ENCODE results near the gene NKAIN2.

The NKAIN2 gene

DNA sequence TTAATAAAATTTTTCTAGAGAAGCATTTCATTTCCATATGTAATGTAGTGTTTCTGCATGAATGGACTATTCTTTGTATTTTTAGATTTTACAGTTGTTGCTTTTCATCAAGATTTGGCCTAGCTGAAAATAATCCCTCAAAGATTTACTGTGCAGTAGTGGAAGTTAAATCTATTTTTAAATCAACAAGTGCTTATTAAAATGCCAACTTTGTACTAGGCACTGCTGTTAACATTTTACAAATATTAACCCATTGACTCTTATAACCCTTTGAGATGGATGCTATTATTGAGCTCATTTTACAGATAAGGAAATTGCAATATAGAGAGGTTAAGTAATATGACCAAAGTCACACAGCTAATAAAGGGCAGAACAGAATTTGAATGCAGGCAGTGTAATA lies 274.5 kb downstream of the NKAIN2 start:
- POLR2A ChIA-PET, result no interaction called here
- TF ChIP-seq SCRT1 (tag by site-specific recombination; IDR thresholded peaks at IDR 0.05; ENCODE audit: borderline replicate concordance), result no peak
- TF ChIP-seq, protein P1, sequence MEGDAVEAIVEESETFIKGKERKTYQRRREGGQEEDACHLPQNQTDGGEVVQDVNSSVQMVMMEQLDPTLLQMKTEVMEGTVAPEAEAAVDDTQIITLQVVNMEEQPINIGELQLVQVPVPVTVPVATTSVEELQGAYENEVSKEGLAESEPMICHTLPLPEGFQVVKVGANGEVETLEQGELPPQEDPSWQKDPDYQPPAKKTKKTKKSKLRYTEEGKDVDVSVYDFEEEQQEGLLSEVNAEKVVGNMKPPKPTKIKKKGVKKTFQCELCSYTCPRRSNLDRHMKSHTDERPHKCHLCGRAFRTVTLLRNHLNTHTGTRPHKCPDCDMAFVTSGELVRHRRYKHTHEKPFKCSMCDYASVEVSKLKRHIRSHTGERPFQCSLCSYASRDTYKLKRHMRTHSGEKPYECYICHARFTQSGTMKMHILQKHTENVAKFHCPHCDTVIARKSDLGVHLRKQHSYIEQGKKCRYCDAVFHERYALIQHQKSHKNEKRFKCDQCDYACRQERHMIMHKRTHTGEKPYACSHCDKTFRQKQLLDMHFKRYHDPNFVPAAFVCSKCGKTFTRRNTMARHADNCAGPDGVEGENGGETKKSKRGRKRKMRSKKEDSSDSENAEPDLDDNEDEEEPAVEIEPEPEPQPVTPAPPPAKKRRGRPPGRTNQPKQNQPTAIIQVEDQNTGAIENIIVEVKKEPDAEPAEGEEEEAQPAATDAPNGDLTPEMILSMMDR (tag by site-specific recombination; IDR thresholded peaks at IDR 0.05), result no peak
- TF ChIP-seq SCRT2 (tag by site-specific recombination; IDR thresholded peaks at IDR 0.05), result peak; percentile 79
- no peak for TF ChIP-seq ZNF184 (tag by site-specific recombination; IDR thresholded peaks at IDR 0.05)
- TF ChIP-seq, protein P2, sequence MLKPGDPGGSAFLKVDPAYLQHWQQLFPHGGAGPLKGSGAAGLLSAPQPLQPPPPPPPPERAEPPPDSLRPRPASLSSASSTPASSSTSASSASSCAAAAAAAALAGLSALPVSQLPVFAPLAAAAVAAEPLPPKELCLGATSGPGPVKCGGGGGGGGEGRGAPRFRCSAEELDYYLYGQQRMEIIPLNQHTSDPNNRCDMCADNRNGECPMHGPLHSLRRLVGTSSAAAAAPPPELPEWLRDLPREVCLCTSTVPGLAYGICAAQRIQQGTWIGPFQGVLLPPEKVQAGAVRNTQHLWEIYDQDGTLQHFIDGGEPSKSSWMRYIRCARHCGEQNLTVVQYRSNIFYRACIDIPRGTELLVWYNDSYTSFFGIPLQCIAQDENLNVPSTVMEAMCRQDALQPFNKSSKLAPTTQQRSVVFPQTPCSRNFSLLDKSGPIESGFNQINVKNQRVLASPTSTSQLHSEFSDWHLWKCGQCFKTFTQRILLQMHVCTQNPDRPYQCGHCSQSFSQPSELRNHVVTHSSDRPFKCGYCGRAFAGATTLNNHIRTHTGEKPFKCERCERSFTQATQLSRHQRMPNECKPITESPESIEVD (tag by site-specific recombination; IDR thresholded peaks at IDR 0.05), result 0 out of 2 replicates have a peak, but pooled peaks have one; percentile 9
- no peak for TF ChIP-seq ZNF324 (tag by site-specific recombination; IDR thresholded peaks at IDR 0.05)
- no peak for TF ChIP-seq KLF10 (tag by site-specific recombination; IDR thresholded peaks at IDR 0.05)
- TF ChIP-seq SETDB1 (IDR thresholded peaks at IDR 0.05; ENCODE audit: insufficient read length, low read length), result no peak
- no peak for TF ChIP-seq ZNF274 (IDR thresholded peaks at IDR 0.05; ENCODE audit: low read length)
- TF ChIP-seq ZNF274 (tag by site-specific recombination; IDR thresholded peaks at IDR 0.05; ENCODE audit: borderline replicate concordance), result no peak

DNA sequence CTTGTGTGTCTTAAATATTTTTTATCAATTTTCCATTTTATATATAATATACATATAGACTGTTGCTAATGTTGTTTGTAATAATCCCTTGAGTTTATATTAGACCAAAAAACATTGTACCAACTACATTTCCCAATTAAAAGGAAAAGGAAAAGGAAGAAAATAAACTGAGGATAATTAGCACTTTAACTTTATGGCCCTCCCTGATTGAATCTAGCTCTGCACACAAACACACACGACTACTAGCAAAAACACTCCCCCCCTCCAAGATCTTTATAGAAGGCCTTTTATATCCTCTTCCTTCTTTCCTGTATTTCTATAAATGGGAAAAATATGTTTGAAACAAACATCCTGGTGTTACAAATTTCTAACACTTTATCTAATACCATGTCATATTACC lies 276.8 kb downstream of the NKAIN2 start:
- Histone ChIP-seq H3K36me3 (ENCODE audit: control insufficient read depth in 2 of 2, insufficient read depth in 1 of 2, low read length in 2 of 2) (no peaks in the 10 kb centered on the region), H3K9me3 (ENCODE audit: control insufficient read depth, insufficient read depth, low read depth, low read length) (no peaks in the 10 kb centered on the region), H3K4me1 (ENCODE audit: control insufficient read depth, insufficient read depth, low read length) (peaks cover 18% of the 10 kb centered on the region), H3K4me3 (ENCODE audit: low read depth, low read length) (no peak overlapping the region), H3K27ac (ENCODE audit: extremely low read depth, low read depth, low read length) (no peak overlapping the region)
- TF ChIP-seq, protein P2 (tag by site-specific recombination; IDR thresholded peaks at IDR 0.05), result peak; percentile 53
- TF ChIP-seq WT1 (tag by site-specific recombination; IDR thresholded peaks at IDR 0.05), result peak; percentile 88
- TF ChIP-seq OSR2 (tag by site-specific recombination; IDR thresholded peaks at IDR 0.05), result 0 out of 2 replicates have a peak, but pooled peaks have one; percentile 13
- no peak for TF ChIP-seq HOXD13 (CRISPR knock-in tag; IDR thresholded peaks at IDR 0.05; ENCODE audit: borderline replicate concordance)
- TF ChIP-seq GFI1B (tag by site-specific recombination; IDR thresholded peaks at IDR 0.05), result peak; percentile 40; the same call in 1 of the 2 replicates
- ChIA-PET POLR2A (no interaction called here), CTCF (interaction anchor here (0.8 kb wide), 1 partner anchor 14 kb away, joined by 4 read pairs; no protein-coding TSS in a partner anchor)

More for the DNA sequence above, 274.5 kb downstream of the NKAIN2 start:
- H3K4me1 ChIP-seq (ENCODE audit: control insufficient read depth, insufficient read depth, low read length), result peaks cover 32% of the 10 kb centered on the region
- CTCF ChIA-PET, result no interaction called here
- no peak overlapping the region for H3K27ac ChIP-seq (ENCODE audit: extremely low read depth, low read depth, low read length)
- H3K4me3 ChIP-seq (ENCODE audit: low read depth, low read length), result no peak overlapping the region
- H3K36me3 ChIP-seq (ENCODE audit: control insufficient read depth in 2 of 2, insufficient read depth in 1 of 2, low read length in 2 of 2), result no peaks in the 10 kb centered on the region
- H3K9me3 ChIP-seq (ENCODE audit: control insufficient read depth, insufficient read depth, low read depth, low read length), result no peaks in the 10 kb centered on the region

DNA sequence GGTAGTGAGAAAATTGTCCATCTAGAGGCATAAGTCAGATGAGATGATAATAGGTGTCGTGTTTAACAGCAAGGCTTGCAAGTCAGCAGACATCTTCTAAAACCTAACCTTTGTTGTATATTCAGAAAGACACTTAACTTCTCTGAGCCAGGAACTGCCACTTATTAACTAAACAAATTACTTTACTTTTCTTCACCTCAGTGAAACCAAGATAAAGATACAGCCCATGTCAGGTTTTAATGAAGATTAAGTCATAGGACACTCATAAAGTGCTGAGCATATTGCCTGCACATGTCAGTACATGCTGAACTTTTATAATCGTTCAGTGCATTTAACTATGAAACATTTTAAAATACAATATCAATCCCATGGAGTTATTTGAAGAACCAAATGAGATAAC lies 286.8 kb downstream of the NKAIN2 start:
- no peaks in the 10 kb centered on the region for H3K36me3 ChIP-seq (ENCODE audit: control insufficient read depth in 2 of 2, insufficient read depth in 1 of 2, low read length in 2 of 2)
- POLR2A ChIA-PET, result no interaction called here
- no peak overlapping the region for H3K27ac ChIP-seq (ENCODE audit: extremely low read depth, low read depth, low read length)
- H3K4me1 ChIP-seq (ENCODE audit: control insufficient read depth, insufficient read depth, low read length), result peaks cover 19% of the 10 kb centered on the region
- H3K4me3 ChIP-seq (ENCODE audit: low read depth, low read length), result no peak overlapping the region
- H3K9me3 ChIP-seq (ENCODE audit: control insufficient read depth, insufficient read depth, low read depth, low read length), result no peaks in the 10 kb centered on the region
- CTCF ChIA-PET, result interaction anchor here (1.0 kb wide), 1 partner anchor 14 kb away, joined by 3 read pairs; no protein-coding TSS in a partner anchor
- TF ChIP-seq KLF16 (tag by site-specific recombination; IDR thresholded peaks at IDR 0.05), result 0 out of 2 replicates have a peak, but pooled peaks have one; percentile 18
- peak; percentile 89 for TF ChIP-seq ZNF366 (tag by site-specific recombination; conservative IDR thresholded peaks at IDR 0.05)
- 0 out of 2 replicates have a peak, but pooled peaks have one; percentile 51 for TF ChIP-seq ZSCAN30 (tag by site-specific recombination; IDR thresholded peaks at IDR 0.05)
- TF ChIP-seq ZXDB (tag by site-specific recombination; IDR thresholded peaks at IDR 0.05), result peak; percentile 69
- 0 out of 2 replicates have a peak, but pooled peaks have one; percentile 41 for TF ChIP-seq KLF8 (tag by site-specific recombination; IDR thresholded peaks at IDR 0.05)
- TF ChIP-seq, protein P3, sequence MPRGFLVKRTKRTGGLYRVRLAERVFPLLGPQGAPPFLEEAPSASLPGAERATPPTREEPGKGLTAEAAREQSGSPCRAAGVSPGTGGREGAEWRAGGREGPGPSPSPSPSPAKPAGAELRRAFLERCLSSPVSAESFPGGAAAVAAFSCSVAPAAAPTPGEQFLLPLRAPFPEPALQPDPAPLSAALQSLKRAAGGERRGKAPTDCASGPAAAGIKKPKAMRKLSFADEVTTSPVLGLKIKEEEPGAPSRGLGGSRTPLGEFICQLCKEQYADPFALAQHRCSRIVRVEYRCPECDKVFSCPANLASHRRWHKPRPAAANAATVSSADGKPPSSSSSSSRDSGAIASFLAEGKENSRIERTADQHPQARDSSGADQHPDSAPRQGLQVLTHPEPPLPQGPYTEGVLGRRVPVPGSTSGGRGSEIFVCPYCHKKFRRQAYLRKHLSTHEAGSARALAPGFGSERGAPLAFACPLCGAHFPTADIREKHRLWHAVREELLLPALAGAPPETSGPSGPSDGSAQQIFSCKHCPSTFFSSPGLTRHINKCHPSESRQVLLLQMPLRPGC (tag by site-specific recombination; IDR thresholded peaks at IDR 0.05), result peak; percentile 58; the same call in 1 of the 2 replicates
- TF ChIP-seq, protein P4, sequence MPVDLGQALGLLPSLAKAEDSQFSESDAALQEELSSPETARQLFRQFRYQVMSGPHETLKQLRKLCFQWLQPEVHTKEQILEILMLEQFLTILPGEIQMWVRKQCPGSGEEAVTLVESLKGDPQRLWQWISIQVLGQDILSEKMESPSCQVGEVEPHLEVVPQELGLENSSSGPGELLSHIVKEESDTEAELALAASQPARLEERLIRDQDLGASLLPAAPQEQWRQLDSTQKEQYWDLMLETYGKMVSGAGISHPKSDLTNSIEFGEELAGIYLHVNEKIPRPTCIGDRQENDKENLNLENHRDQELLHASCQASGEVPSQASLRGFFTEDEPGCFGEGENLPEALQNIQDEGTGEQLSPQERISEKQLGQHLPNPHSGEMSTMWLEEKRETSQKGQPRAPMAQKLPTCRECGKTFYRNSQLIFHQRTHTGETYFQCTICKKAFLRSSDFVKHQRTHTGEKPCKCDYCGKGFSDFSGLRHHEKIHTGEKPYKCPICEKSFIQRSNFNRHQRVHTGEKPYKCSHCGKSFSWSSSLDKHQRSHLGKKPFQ (tag by site-specific recombination; IDR thresholded peaks at IDR 0.05), result peak; percentile 64
